ENCODE measurements around the gene UCHL5.

UCHL5 gene

DNA sequence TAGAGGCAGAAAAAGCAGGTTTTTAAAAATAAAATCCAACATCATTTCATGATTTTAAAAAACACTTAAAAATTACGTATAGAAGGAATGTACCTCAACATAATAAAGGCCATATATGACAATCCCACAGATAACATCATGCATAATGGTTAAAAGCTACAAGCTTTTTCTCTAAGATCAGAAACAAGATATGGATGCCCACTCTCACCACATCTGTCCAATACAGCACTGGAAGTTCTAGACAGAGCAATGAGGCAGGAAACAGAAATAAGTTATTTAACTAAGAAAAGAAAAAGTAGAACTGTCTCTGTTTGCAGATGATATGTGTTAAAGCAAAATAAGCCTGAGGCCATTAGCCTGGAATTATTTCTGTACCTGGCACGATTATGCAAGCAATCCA, 96.3 kb downstream of the UCHL5 start:
- DNase-seq = no peak
